Measurements from ENCODE around the gene FZD2.
"Not testable (repeated sequence)": the region's sequence is repeated elsewhere in the genome, so short reads cannot be mapped to it uniquely, and the experiment has no call there.

FZD2 gene

DNA sequence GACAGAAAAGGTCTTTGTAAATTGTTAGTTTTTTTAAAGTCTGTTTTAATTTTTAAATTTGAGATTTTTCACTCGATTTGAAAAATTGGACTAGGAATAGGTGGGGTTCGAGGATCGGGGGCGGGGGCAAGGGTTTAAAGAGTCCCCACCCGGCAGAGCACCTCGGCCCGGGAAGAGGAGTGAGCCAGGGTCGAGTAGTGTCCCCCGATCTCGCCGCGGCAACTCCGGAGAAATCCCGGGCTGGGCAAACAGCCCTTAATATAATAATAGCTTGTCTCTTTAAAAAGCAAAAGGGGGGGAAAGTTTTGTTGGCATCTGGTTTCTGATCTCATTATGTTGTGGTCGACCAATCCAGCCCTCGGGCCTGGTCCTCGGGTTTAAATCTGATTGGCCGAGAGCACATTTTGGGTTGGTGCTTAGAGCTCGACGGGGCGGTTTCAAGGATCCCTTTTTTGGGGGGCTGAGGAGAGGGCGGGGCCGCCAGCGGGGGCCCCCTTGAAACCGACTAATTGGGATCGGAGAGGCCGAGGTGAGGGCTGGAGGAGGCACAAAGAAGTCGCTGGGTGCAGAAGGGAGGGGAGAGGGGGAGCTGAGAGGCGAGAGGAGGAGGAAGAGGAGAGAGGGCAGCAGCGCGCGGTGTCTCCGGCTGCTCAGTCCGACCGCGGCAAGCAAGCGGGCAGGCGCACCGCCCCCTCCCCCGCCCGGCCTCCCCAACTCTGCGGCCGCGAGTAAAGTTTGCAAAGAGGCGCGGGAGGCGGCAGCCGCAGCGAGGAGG lies at the start of gene FZD2:
TSS of gene FZD2 (plus strand) at position 653 of the 775 bp plus-strand sequence. CDS start 205 bp downstream, outside the sequence.
- peak; percentile 43 for DNase-seq (ENCODE audit: low spot score)

DNA sequence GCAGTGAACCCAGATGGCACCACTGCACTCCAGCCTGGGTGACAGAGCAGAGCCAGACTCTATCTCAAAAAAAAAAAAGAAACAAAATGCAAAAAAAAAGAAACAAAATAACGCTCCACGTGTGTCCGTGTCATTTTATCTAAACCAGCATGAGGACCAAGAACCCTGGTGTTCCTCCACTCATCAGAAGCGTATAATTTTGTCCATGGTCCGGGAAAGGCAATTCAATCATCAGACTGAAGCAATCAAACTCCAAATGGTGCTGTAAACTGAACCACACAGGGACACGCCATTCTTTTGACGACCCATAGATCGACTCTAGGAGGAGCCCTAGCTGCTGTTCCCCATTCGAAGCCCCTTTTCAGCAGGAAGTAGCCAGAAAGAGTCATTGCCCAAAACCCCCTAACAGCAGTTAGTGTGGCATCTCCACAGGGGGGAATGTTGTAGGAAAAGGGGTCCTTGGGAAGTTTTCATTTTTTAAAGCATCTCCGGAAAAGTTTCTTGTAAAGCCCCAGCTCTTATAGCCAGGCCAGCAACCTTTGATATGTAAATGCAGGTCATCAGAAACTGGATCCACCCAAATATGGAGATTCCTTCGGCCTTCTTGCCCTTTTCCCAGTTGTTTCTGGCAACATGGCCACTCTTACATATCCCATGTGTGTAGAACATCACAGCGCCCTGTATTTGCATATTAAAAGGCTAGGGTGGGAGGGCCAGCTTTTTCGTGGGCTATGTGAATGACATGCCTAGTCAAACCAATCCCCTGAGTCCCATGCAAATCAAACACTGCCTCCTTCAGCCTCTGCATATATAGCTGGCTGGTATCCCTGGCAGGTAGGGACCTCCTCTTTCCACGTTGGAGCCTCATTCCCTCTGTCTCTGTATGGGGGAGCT lies 45.8 kb upstream of the FZD2 start:
- not testable (repeated sequence) for DNase-seq (ENCODE audit: low spot score)

DNA sequence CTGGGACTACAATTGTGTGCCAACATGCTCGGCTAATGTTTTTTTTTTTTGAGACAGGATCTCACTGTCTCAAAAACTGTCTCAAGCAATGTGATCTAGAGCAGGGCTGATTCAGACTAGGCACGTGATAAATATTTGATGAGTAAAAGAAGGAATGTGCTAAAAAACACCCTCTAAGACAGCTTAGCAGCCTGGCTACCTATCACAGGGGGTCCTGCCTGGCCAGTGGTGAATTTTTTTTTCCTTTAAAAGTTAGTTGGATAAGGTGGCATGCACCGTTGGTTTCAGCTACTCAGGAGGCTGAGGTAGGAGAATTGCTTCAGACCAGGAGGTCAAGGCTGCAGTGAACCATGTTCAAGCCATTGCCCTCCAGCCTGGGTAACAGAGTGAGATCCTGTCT lies 39.3 kb upstream of the FZD2 start:
- no peak for DNase-seq (ENCODE audit: low spot score)

DNA sequence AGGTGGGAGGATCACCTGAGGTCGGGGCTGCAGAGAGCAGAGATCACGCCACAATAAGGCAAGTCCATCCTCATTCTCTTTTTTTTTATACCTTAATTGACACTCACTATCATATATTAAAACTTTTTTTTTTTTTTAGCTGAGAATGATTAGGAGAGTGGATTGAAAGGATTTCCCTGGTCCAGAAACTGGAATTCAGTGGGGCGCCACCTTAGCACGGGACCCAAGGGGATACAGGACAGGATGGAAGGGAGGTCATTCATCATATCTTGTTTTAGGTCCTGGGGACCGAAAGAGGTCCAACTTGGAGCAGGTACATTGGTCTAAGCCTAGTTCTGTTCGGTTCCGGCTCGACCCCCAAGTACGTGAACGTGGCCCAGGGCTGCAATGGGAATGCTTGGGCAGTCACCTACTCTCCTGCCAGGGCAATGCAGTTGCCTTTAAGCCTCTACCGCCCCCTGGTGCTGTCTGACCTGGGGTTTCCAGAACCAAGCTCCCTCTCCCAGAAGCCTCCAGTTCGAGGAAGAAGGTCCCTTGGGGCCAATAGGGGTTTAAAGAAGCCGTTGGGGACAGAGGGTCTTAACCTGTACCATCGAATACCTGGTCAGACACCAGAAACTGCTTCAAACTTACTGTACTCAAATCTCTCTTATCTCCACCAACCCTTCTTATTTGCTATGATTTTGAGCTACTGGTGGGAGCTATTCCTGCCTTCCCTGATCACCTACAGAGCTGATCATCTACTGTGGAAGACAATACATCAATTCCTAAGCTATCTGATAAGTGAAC lies 34.2 kb upstream of the FZD2 start:
- peak; percentile 67 for DNase-seq (ENCODE audit: low spot score)

- DNase-seq (ENCODE audit: low spot score): no peak
These were observed 33.7 kb upstream of the FZD2 start for GRCh38 chr17:44523672-44523972.

DNA sequence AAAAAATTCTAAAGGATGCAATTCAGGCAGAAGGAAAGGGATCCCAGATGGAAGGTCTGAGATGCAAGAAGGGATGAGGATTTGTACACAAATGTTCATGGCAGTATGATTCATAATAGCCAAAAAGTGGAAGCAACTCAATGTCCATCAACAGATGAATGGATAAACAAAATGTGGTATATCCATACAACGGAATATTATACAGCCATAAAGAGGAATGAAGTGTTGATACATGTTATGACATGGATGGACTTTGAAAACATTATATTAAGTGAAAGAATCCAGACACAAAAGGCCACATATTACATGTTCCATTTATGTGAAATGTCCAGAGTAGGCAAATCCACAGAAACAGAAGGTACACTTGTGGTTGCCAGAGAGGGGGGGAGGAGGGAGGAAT lies 30.2 kb upstream of the FZD2 start:
- no peak for DNase-seq (ENCODE audit: low spot score)

- no peak for DNase-seq (ENCODE audit: low spot score)
These were observed 29.3 kb upstream of the FZD2 start for GRCh38 chr17:44527954-44528353.

DNA sequence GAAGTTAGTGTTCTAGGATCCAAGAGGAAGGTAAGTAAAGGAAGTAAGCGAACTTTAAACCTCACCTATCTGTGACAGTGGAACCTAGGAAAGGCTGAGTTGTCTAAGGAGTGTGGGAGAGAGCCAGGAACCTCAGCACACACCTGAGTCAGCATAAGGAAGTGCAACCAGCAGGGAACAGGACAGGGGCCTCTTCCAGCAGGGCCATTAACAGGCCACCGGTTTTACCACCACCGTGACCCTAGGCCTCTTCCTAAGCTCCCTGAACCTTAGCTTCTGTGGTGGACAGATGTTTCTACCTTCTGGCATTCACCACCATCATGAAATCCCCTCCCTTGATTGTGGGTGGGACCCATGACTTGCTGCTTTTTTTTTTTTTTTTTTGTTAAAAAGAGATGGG lies 27.4 kb upstream of the FZD2 start:
- no peak for DNase-seq (ENCODE audit: low spot score)

- DNase-seq (ENCODE audit: low spot score): no peak
These were observed 26.3 kb upstream of the FZD2 start for GRCh38 chr17:44530896-44531418.

DNA sequence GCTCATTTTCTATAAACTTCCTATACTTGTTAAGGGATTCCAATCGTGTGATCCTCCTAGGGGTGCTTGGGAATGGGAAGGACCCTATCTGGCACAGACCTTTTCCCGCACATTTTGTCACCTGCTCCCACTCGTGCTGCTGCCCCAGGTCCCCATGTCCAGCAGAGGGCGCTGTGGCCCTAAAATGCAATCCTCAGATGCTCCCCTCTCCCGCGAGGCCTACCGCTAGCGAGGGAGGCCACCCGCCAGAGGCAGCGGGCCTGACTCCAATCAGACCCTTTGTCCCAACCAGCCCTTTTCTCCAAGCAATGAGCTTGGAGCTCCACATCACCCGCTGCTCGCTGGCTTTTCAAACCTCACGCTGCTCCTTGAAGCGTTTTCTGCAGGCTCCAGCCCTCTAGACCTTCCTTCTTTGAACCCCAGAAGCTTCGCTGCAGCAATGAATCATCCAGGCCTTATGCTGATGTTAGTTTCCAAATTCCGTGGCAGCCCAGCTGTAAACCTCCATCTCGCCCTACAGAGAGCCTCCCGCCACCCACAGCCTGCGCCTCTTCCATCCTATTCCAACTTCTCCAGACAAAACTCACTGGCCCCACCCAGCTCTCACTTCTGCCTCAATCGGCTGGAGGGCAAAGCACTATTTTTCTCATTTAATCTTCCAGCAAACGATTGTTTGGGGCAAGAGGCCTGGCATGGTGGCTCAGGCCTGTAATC lies 23.6 kb upstream of the FZD2 start:
- peak; percentile 88 for DNase-seq (ENCODE audit: low spot score)

DNA sequence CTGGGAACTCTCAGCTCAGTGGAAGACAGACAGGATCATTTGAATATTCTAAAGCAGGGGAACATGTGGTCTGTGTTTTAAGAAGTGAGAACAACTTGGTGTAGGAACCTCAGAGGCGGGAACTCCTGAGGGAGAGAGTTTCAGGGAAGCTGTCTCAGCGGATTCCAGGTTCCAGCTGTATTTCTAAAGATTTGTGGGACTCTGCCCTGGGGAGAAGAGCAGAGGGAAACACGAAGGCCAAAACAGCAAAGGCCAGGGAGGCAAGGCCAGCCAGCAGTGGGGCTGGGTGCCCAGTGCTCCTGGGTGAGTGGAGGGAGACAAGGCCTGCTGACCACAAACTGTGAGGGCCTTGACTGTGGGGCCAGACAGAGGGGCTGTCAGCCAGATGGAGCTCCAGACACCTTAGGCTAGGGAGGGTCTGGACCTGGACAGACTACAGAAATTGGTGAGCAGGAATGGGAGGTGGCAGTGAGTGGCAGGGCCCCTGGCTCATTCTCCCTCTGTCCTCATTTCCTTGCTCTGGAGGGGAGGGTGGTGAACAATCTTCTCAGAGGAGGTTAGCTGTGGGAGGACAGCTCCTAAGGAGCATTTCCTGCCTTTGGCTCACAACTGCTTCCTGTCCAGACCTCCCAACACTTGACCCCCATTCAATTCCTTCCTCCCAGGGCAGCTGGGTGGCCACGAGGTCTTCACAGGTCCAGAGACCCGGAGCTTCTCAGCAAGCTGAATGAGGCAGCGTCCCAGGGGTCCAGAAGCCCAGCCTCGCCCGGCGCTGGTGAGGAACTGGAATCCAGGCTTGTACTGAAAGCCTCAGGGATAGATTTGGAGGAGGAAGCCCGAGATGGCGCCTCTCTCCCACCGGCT lies 21.0 kb upstream of the FZD2 start:
- no peak for DNase-seq (ENCODE audit: low spot score)

- DNase-seq (ENCODE audit: low spot score): not testable (repeated sequence)
These were observed 19.4 kb upstream of the FZD2 start for GRCh38 chr17:44537922-44538321.

DNA sequence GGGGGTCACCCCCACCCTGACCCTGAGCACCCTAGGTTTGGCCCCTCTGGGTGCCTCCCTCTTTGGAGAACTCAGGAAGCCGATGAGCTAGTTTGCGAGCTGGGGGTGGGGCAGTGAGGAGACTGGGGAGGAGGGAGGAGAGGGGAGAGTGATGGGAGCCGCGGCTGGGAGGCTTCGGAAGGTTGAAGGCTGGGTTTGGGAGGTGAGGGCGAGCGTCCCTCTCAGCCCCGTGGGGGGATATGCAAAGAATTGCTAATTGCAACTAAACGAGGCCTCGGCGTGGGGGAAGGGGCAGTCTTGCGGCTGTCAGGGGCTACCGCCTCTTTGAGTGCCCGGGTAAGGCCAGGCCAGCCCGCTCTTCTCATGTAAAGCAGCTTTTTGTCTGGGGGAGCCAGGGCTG lies 17.6 kb upstream of the FZD2 start:
- no peak for DNase-seq (ENCODE audit: low spot score)

DNA sequence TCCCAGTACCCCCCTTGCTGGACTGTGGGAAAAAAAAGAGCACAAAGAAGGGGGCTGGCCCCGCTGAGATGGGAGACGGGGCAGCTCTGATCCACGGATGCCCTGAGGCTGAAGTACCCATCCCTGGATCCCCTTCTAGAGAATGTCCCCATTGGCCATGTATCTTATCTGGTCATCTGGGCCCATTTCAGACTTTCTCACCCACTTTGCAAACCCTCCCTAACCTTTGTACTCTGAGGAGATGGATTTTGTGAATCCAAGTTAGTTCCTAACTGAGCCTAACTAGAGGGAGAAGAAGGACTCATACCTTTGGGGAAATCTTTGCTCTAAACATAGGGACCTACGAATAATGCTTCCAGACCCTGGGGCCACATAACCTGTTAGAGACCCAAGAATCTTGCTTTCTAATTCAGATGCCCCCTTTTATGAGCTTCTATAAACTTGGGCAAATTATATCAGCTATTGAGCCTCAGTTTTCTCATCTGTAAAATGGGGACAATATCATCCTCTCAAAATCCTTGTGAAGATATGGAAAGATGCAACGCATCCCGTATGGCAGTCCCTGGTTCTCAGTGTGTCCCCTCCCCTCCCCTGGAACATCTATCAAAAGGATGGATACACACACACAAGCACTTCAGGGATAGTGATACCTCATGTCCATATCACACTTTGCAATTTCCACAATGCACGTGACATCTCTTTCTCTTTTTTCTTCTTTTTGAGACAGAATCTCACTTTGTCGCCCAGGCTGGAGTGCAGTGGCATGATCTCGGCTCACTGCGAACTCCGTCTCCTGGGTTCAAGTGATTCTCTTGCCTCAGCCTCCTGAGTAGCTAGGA lies 16.8 kb upstream of the FZD2 start:
- DNase-seq (ENCODE audit: low spot score): no peak

DNA sequence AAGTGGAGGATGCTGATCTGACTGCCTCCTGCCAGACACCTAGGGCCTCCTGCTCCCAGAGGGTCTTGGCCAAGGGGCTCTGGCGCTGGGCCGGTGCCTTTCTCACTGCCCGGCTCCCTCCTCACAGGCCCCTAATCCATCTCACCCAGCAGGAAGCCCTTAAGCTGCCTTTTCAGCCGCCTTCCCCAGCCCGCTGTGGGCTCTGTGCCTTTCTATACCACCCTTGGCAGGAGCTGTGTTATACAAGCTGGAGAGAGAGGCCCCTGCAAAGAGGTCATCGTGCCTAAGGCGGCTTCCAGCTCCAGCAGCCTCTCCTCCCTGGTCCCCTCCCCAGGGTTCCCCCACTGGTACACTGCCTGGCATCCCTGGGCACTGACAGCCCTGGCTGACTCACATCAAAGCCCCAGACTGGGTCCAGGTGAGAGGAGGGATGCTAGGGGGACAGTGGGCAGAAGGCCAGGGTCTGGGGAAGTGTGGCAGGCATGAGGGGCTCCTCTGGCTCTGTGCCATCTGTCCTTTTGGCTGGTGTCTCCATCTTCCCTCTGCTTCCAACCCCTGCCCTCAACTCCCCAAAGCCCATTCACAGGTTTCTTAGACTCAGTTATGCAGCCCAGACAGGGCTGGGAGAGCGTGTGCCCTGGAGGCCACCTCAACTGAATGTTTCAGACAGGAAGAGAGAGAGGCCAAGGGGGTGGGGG lies 15.3 kb upstream of the FZD2 start:
- DNase-seq (ENCODE audit: low spot score): no peak

DNA sequence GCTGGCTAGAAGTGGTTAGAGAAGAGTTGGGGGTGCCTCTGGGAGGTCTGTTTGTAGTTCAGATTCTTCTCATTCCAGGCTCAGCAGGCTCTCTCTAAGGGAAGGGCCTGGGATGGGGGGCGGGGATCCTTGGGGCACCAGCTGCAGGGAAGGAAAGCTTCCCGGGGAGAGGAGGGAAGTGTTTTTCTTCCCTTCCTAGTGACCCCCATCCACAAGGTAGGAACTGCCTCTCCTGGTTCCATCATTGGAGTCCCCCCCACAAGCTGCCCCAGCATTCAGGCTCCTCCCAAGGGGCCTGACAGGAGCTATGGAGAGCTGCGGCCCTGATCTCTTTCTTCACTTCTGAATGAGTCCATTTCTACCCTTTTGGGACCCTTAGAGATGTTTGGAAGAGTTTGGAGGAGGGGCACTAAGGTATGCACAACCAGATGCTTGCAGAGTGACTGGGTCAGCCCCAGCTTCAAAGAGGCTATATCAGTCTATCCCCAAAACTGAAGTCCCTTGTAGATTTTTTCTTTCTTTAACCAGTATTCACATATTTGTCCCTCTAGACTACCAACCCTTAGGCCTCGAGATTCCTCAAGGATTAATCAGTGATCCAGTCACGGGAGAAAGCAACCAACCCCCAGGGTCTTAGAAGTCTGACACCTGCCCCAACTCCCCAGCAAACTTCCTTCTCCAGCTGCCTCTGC lies 13.9 kb upstream of the FZD2 start:
- DNase-seq (ENCODE audit: low spot score): no peak

DNA sequence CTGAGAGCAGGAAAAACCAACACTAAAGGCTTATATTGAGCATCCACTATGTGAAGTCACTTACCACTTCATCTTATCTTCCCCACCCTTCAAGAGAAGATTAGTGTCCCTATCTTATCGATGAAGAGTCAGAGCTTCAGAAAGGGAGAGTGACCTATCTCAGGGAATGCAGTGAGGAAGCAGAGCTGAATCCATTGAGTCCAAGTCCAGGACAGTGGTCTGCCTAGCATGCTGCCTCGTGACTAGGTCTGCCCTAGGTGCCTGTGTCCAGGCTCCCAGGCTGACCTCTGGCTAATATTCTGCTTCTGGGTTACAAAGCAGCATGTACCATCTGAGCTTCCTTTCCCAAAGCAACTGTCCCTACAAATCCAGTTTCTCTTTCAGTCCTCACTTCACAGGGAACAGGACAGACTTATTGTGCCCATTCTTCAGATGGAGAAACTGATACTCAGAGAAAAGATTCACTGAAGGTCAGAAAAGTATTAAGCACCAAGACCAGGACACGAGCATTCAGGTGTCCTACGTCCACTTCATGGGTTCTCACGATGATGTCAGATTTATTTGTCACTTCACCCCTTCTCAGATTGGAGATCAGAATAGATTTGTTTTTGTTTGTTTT lies 13.3 kb upstream of the FZD2 start:
- no peak for DNase-seq (ENCODE audit: low spot score)

Data from activated CD4-positive, alpha-beta T cell treated with anti-CD3 and anti-CD28 coated beads, Interleukin-2, Interleukin-4, amounts not matched to agents 100 ng/mL and 50 ng/mL, durations not matched to agents 16 hours and 8 hours (primary cell).